ENCODE results near the gene MORN1.

The MORN1 gene

DNA sequence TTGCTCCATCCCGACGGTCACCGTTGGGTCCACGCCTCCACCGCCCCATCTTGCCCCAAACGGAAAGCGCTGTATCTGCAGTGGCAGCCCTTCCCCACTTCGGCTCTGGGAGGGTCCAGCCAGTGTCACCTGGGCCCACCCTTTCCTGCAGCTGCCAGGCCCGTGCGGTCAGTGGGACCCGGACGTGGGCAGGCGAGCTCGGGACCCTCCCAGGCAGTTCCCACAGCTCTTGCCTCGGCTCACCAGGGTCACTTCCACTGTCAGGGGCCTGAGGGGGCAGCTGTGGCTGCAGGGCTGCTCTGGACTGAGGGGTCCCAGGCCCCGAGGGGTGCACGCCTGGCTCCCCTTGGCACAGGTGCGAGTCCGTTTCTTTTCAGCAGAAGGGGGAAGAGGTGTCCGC, 82.5 kb downstream of the MORN1 start:
- Histone ChIP-seq H3K9me3 (ENCODE audit: control insufficient read depth in 1 of 2, low read length in 2 of 2) (no peaks in the 10 kb centered on the region), H3K4me3 (ENCODE audit: low read depth in 1 of 2, low read length in 2 of 2) (no peak overlapping the region), H3K27me3 (ENCODE audit: control insufficient read depth in 1 of 2, insufficient read depth in 2 of 2, low read length in 2 of 2) (no peaks in the 10 kb centered on the region), H3K4me1 (ENCODE audit: control insufficient read depth in 1 of 2, insufficient read depth in 2 of 2, low read length in 2 of 2) (peaks cover 0 to 23% of the 10 kb centered on the region in 2 donors), H3K36me3 (ENCODE audit: control insufficient read depth in 1 of 2, insufficient read depth in 2 of 2, low read length in 2 of 2) (peaks cover 27 to 47% of the 10 kb centered on the region in 2 donors), H3K9ac (ENCODE audit: low read depth in 1 of 2, low read length in 2 of 2) (no peak overlapping the region), H3K27ac (ENCODE audit: low read depth, low read length) (no peak overlapping the region)

GRCh38 chr1:2307972-2308371, 83.4 kb downstream of the MORN1 start:
- Histone ChIP-seq H3K27me3 (ENCODE audit: control insufficient read depth in 1 of 2, insufficient read depth in 2 of 2, low read length in 2 of 2) (no peaks in the 10 kb centered on the region), H3K4me3 (ENCODE audit: low read depth in 1 of 2, low read length in 2 of 2) (no peak overlapping the region), H3K4me1 (ENCODE audit: control insufficient read depth in 1 of 2, insufficient read depth in 2 of 2, low read length in 2 of 2) (peaks cover 0 to 16% of the 10 kb centered on the region in 2 donors), H3K27ac (ENCODE audit: low read depth, low read length) (no peak overlapping the region), H3K9me3 (ENCODE audit: control insufficient read depth in 1 of 2, low read length in 2 of 2) (no peaks in the 10 kb centered on the region), H3K36me3 (ENCODE audit: control insufficient read depth in 1 of 2, insufficient read depth in 2 of 2, low read length in 2 of 2) (peaks cover 27 to 55% of the 10 kb centered on the region in 2 donors), H3K9ac (ENCODE audit: low read depth in 1 of 2, low read length in 2 of 2) (no peak overlapping the region)

DNA sequence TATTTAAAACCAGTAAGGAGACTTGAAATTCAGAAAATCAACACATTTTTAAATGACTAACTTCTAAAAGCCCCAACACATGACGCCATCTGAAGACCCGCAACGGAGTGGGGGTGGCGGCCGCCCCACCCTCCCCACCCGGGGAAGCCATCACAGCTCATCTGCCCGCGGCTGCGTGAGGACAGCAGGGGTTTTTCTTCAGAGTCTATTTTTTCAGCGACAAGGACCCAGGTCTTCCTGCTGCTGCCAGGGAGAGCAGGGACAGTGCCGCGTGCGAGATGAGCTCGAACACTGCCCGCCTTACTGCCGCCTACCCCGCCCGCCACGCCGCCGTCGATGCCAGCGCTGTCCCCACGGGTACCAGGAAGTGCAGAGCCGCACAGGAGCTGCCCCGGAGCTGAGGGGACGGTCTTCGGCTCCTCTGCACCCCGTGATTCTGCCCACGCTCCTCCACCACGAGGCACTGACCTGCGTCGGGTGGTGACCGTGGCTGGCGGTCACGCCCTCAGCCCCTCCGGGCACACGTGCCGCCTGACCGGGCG, 84.2 kb downstream of the MORN1 start:
- Histone ChIP-seq H3K4me3 (ENCODE audit: low read depth in 1 of 2, low read length in 2 of 2) (no peak overlapping the region), H3K9me3 (ENCODE audit: control insufficient read depth in 1 of 2, low read length in 2 of 2) (no peaks in the 10 kb centered on the region), H3K9ac (ENCODE audit: low read depth in 1 of 2, low read length in 2 of 2) (no peak overlapping the region), H3K27me3 (ENCODE audit: control insufficient read depth in 1 of 2, insufficient read depth in 2 of 2, low read length in 2 of 2) (no peaks in the 10 kb centered on the region), H3K27ac (ENCODE audit: low read depth, low read length) (no peak overlapping the region), H3K4me1 (ENCODE audit: control insufficient read depth in 1 of 2, insufficient read depth in 2 of 2, low read length in 2 of 2) (peaks cover 0 to 15% of the 10 kb centered on the region in 2 donors), H3K36me3 (ENCODE audit: control insufficient read depth in 1 of 2, insufficient read depth in 2 of 2, low read length in 2 of 2) (peaks cover 27 to 55% of the 10 kb centered on the region in 2 donors)

- Histone ChIP-seq H3K9me3 (ENCODE audit: control insufficient read depth in 1 of 2, low read length in 2 of 2) (no peaks in the 10 kb centered on the region), H3K9ac (ENCODE audit: low read depth in 1 of 2, low read length in 2 of 2) (no peak overlapping the region), H3K27ac (ENCODE audit: low read depth, low read length) (no peak overlapping the region), H3K4me3 (ENCODE audit: low read depth in 1 of 2, low read length in 2 of 2) (no peak overlapping the region), H3K4me1 (ENCODE audit: control insufficient read depth in 1 of 2, insufficient read depth in 2 of 2, low read length in 2 of 2) (peaks cover 6 to 15% of the 10 kb centered on the region in 2 donors), H3K27me3 (ENCODE audit: control insufficient read depth in 1 of 2, insufficient read depth in 2 of 2, low read length in 2 of 2) (no peaks in the 10 kb centered on the region), H3K36me3 (ENCODE audit: control insufficient read depth in 1 of 2, insufficient read depth in 2 of 2, low read length in 2 of 2) (peaks cover 27 to 55% of the 10 kb centered on the region in 2 donors)
Measured at GRCh38 chr1:2306151-2306978, 85.0 kb downstream of the MORN1 start.

DNA sequence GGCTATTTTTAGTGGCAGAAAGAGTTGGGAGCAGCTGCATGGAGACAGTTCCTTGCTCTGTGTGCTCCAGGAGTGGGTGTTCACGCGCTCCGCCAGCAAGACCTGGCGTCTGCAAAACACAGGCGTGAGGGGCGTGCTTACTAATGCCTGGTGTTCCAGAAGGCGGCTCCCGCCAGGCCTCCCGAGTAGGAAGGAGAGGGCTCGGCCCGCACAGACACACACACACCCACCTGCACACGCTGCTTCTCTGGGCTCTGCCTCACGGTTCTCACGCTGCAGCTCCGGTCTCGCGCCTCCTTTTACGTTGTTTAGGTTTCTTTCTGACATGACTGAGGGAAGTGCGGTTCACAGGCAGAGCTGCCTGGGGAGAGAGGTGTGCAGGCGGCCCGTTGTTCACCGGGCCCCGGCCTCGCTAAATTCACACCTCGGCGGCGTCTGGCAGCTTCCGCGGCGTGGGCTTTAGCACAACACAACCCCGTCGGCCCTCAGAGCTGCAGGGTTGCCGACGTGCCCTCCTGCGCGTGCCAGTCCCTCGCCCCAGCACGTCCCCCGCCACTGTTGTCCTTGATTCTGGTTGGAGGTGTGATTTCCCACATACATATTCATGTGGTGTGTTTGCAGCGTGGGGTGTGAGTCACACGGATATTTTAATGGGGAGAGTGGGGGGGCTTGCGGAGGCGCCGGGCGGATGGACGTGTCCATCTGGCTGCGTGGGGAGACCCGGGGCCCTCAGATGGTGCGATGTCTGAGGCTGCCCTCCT, 86.3 kb downstream of the MORN1 start:
- Histone ChIP-seq H3K4me1 (ENCODE audit: control insufficient read depth in 1 of 2, insufficient read depth in 2 of 2, low read length in 2 of 2) (peaks cover 13 to 24% of the 10 kb centered on the region in 2 donors), H3K36me3 (ENCODE audit: control insufficient read depth in 1 of 2, insufficient read depth in 2 of 2, low read length in 2 of 2) (peaks cover 27 to 55% of the 10 kb centered on the region in 2 donors), H3K27ac (ENCODE audit: low read depth, low read length) (no peak overlapping the region), H3K9me3 (ENCODE audit: control insufficient read depth in 1 of 2, low read length in 2 of 2) (no peaks in the 10 kb centered on the region), H3K9ac (ENCODE audit: low read depth in 1 of 2, low read length in 2 of 2) (no peak overlapping the region), H3K4me3 (ENCODE audit: low read depth in 1 of 2, low read length in 2 of 2) (no peak overlapping the region), H3K27me3 (ENCODE audit: control insufficient read depth in 1 of 2, insufficient read depth in 2 of 2, low read length in 2 of 2) (no peaks in the 10 kb centered on the region)

GRCh38 chr1:2304282-2304681, 87.1 kb downstream of the MORN1 start:
- Histone ChIP-seq H3K27ac (ENCODE audit: low read depth, low read length) (no peak overlapping the region), H3K36me3 (ENCODE audit: control insufficient read depth in 1 of 2, insufficient read depth in 2 of 2, low read length in 2 of 2) (peaks cover 27 to 55% of the 10 kb centered on the region in 2 donors), H3K9ac (ENCODE audit: low read depth in 1 of 2, low read length in 2 of 2) (no peak overlapping the region), H3K9me3 (ENCODE audit: control insufficient read depth in 1 of 2, low read length in 2 of 2) (no peaks in the 10 kb centered on the region), H3K27me3 (ENCODE audit: control insufficient read depth in 1 of 2, insufficient read depth in 2 of 2, low read length in 2 of 2) (no peaks in the 10 kb centered on the region), H3K4me3 (ENCODE audit: low read depth in 1 of 2, low read length in 2 of 2) (no peak overlapping the region), H3K4me1 (ENCODE audit: control insufficient read depth in 1 of 2, insufficient read depth in 2 of 2, low read length in 2 of 2) (peaks cover 22 to 32% of the 10 kb centered on the region in 2 donors)

DNA sequence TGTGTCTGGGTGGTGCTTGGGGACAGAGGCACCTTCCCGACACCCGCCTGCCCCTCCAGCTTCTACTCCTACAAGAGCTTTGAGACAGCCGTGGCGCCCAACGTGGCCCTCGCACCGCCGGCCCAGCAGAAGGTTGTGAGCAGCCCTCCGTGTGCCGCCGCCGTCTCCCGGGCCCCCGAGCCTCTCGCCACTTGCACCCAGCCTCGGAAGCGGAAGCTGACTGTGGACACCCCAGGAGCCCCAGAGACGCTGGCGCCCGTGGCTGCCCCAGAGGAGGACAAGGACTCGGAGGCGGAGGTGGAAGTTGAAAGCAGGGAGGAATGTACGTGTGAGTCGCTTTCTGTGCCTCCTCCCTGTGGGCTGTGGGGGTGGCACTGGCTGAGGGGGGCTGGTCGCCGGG, 87.6 kb downstream of the MORN1 start:
- no peaks in the 10 kb centered on the region for H3K9me3 ChIP-seq (ENCODE audit: control insufficient read depth in 1 of 2, low read length in 2 of 2)
- H3K27ac ChIP-seq (ENCODE audit: low read depth, low read length): no peak overlapping the region
- H3K36me3 ChIP-seq (ENCODE audit: control insufficient read depth in 1 of 2, insufficient read depth in 2 of 2, low read length in 2 of 2): peaks cover 26 to 52% of the 10 kb centered on the region in 2 donors
- H3K9ac ChIP-seq (ENCODE audit: low read depth in 1 of 2, low read length in 2 of 2): no peak overlapping the region
- H3K4me1 ChIP-seq (ENCODE audit: control insufficient read depth in 1 of 2, insufficient read depth in 2 of 2, low read length in 2 of 2): peaks cover 24 to 37% of the 10 kb centered on the region in 2 donors
- H3K4me3 ChIP-seq (ENCODE audit: low read depth in 1 of 2, low read length in 2 of 2): no peak overlapping the region
- no peaks in the 10 kb centered on the region for H3K27me3 ChIP-seq (ENCODE audit: control insufficient read depth in 1 of 2, insufficient read depth in 2 of 2, low read length in 2 of 2)

DNA sequence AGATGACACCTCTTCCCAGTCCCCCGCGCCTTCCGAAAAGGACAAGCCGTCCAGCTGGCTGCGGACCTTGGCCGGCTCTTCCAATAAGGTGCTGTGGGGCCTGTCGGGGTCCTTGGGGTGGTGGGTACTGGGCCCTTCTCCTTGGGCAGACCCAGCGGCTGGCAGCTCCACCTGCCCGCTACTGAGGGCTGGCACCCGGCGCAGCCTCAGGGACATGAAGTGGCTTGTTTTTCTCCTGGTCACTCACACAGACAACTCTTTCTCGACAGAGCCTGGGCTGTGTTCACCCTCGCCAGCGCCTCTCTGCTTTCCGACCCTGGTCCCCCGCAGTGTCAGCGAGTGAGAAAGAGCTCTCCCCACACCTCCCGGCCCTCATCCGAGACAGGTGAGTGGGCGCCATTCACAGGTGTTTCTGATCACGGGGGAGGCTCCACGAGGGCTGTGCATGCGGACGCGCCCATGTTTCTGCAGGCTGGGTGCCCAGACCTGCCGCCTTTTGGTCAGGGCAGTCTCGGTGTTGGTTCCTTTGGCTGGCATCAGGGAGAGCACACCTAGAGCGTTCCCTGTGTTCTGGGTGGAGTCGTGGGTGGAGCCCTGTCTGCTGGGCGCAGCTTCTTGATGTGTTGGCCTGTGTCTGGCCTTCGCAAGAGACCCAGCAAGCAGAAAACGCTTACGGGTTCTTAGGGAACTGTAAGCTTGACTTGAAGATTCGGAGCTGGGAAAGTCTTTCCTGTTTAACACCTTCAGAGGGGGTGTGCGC, 88.2 kb downstream of the MORN1 start:
- Histone ChIP-seq H3K36me3 (ENCODE audit: control insufficient read depth in 1 of 2, insufficient read depth in 2 of 2, low read length in 2 of 2) (peaks cover 20 to 46% of the 10 kb centered on the region in 2 donors), H3K4me1 (ENCODE audit: control insufficient read depth in 1 of 2, insufficient read depth in 2 of 2, low read length in 2 of 2) (peaks cover 24 to 41% of the 10 kb centered on the region in 2 donors), H3K27me3 (ENCODE audit: control insufficient read depth in 1 of 2, insufficient read depth in 2 of 2, low read length in 2 of 2) (no peaks in the 10 kb centered on the region), H3K27ac (ENCODE audit: low read depth, low read length) (no peak overlapping the region), H3K9me3 (ENCODE audit: control insufficient read depth in 1 of 2, low read length in 2 of 2) (no peaks in the 10 kb centered on the region), H3K4me3 (ENCODE audit: low read depth in 1 of 2, low read length in 2 of 2) (no peak overlapping the region), H3K9ac (ENCODE audit: low read depth in 1 of 2, low read length in 2 of 2) (no peak overlapping the region)

DNA sequence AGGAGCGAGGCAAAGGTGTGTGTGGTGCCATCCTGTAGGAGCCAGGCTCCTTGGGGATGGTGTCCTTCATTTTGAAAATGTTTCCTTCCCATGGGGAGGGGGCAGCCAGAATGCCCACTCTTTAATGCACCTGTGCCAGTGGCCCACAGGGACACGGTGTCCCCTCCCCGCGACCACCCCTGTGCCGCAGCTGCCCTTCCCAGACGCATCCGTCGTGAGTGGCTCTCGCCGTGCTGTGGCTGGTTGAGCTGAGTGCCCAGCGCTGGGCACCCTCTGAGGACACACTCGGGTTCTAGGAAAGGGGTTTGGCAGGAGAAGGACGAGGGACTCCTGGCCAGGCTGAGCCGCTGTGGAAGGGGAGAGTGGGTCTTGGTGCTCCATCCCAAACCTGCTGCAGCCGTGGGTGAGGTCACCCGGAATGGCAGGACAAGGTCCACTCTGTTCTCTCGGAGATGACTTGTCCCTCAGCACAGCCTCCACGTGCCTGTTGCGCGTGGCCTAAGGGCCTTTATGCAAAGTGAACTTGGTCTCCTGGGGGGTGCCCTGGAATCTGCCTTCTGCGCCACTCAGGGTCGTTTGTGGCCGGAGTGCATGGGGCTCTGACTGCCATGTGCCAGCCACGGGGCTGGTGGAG, 88.9 kb downstream of the MORN1 start:
- Histone ChIP-seq H3K9ac (ENCODE audit: low read depth in 1 of 2, low read length in 2 of 2) (no peak overlapping the region), H3K27ac (ENCODE audit: low read depth, low read length) (no peak overlapping the region), H3K36me3 (ENCODE audit: control insufficient read depth in 1 of 2, insufficient read depth in 2 of 2, low read length in 2 of 2) (peaks cover 12 to 38% of the 10 kb centered on the region in 2 donors), H3K27me3 (ENCODE audit: control insufficient read depth in 1 of 2, insufficient read depth in 2 of 2, low read length in 2 of 2) (no peaks in the 10 kb centered on the region), H3K4me1 (ENCODE audit: control insufficient read depth in 1 of 2, insufficient read depth in 2 of 2, low read length in 2 of 2) (peaks cover 24 to 41% of the 10 kb centered on the region in 2 donors), H3K9me3 (ENCODE audit: control insufficient read depth in 1 of 2, low read length in 2 of 2) (no peaks in the 10 kb centered on the region), H3K4me3 (ENCODE audit: low read depth in 1 of 2, low read length in 2 of 2) (no peak overlapping the region)
